IMR-90 (cell line): Measurements from ENCODE around the gene AGBL1. TPM values are rescaled to one million over a fixed set of nuclear protein-coding genes. Genes with fewer than 3 reads are reported as not detected.

Experiments used
- ATAC-seq: fragments of 200-7000 bp; cut with Tn5 transposase; 2 replicates; pipeline ENCODE4 v1.9.1; 2020; ENCODE audit warnings: low read depth, mild to moderate bottlenecking, moderate library complexity
- BruUV-seq: library from RNA; stranded (reverse); fragments of 400-500 nt; replicated peaks from 2 replicates; lab custom pipeline; 2021; lab: Mats Ljungman, UMichigan
- CTCF ChIA-PET: fragments of 300-600 bp; formaldehyde crosslinking; extraction: SDS; loops from one replicate; lab custom pipeline; 2021; ENCODE audit warnings: antibody characterized with exemption; lab: Yijun Ruan, JAX
- POLR2A ChIA-PET: fragments of 300-600 bp; sonication (Branson Sonifier 250); formaldehyde crosslinking; loops from one replicate; lab custom pipeline; 2022; ENCODE audit warnings: antibody characterized with exemption; ENCODE audit not compliant: unreplicated experiment; lab: Charles Lee
- DNase-seq: peaks from one replicate; pipeline ENCODE4 v3.0.0; 2013
- H2AFZ ChIP-seq: replicated peaks from 2 replicates; pipeline ENCODE3; 2013; ENCODE audit warnings: low read length, mild to moderate bottlenecking; ENCODE audit not compliant: poor library complexity
- H2AK5ac ChIP-seq: 2 replicates; pipeline ENCODE4 v1.6.1; 2013; ENCODE audit warnings: low read depth, low read length, inconsistent platforms
- H2AK9ac ChIP-seq: replicated peaks from 2 replicates; pipeline ENCODE3; 2013; ENCODE audit warnings: mild to moderate bottlenecking, low read depth, low read length, moderate library complexity; ENCODE audit not compliant: poor library complexity
- H2BK120ac ChIP-seq: 2 replicates; pipeline ENCODE4 v1.6.1; 2013; ENCODE audit warnings: low read depth, low read length, inconsistent platforms
- H2BK15ac ChIP-seq: 3 replicates; pipeline ENCODE4 v1.6.1; 2013; ENCODE audit warnings: low read depth, low read length, inconsistent platforms
- H2BK20ac ChIP-seq: 2 replicates; pipeline ENCODE4 v1.6.1; 2013; ENCODE audit warnings: low read depth, mild to moderate bottlenecking, inconsistent platforms, low read length, moderate library complexity
- H2BK5ac ChIP-seq: 2 replicates; pipeline ENCODE4 v1.6.1; 2013; ENCODE audit warnings: mild to moderate bottlenecking, low read depth, low read length, inconsistent platforms; ENCODE audit not compliant: poor library complexity, severe bottlenecking
- H3K14ac ChIP-seq: replicated peaks from 2 replicates; pipeline ENCODE4 v1.6.1; 2013; ENCODE audit warnings: low read depth, low read length, inconsistent platforms
- H3K18ac ChIP-seq: 2 replicates; pipeline ENCODE4 v1.6.1; 2013; ENCODE audit warnings: low read depth, low read length, control low read depth
- H3K23ac ChIP-seq: 2 replicates; pipeline ENCODE4 v1.6.1; 2013; ENCODE audit warnings: low read depth, low read length, inconsistent platforms
- H3K27ac ChIP-seq: 2 replicates; pipeline ENCODE4 v1.5.1; 2013; ENCODE audit warnings: mild to moderate bottlenecking, control low read depth, low read length; ENCODE audit not compliant: insufficient read depth
- H3K27me3 ChIP-seq: 2 replicates; pipeline ENCODE4 v1.6.1; 2013; ENCODE audit warnings: low read length; ENCODE audit not compliant: control insufficient read depth, insufficient read depth
- H3K36me3 ChIP-seq: 2 replicates; pipeline ENCODE4 v1.6.1; 2013; ENCODE audit warnings: low read length, mixed read lengths; ENCODE audit not compliant: control insufficient read depth, insufficient read depth
- H3K4ac ChIP-seq: 2 replicates; pipeline ENCODE4 v1.6.1; 2013; ENCODE audit warnings: low read depth, low read length, inconsistent platforms
- H3K4me1 ChIP-seq: 2 replicates; pipeline ENCODE4 v1.6.1; 2013; ENCODE audit warnings: low read length, mixed read lengths; ENCODE audit not compliant: control insufficient read depth, insufficient read depth
- H3K4me2 ChIP-seq: 2 replicates; pipeline ENCODE4 v1.6.1; 2013; ENCODE audit warnings: low read depth, mild to moderate bottlenecking, control low read depth, low read length, moderate library complexity
- H3K4me3 ChIP-seq: 2 replicates; pipeline ENCODE4 v1.5.1; 2013; ENCODE audit warnings: low read depth, mild to moderate bottlenecking, control low read depth, low read length, moderate library complexity; ENCODE audit not compliant: insufficient read depth
- H3K56ac ChIP-seq: 2 replicates; pipeline ENCODE4 v1.6.1; 2013; ENCODE audit warnings: low read length, inconsistent platforms; ENCODE audit not compliant: insufficient read depth; ENCODE audit errors: extremely low read depth
- H3K79me1 ChIP-seq, 2 experiments: 2 replicates each; pipeline ENCODE4 v1.6.1; 2013; ENCODE audit warnings: low read length in 2 of 2, inconsistent platforms in 1 of 2, low read depth in 1 of 2
- H3K9ac ChIP-seq: 2 replicates; pipeline ENCODE4 v1.6.1; 2013; ENCODE audit warnings: low read depth, low read length, control low read depth
- H3K9me1 ChIP-seq: 2 replicates; pipeline ENCODE4 v1.6.1; 2013; ENCODE audit warnings: low read length, inconsistent platforms; ENCODE audit not compliant: insufficient read depth
- H3K9me3 ChIP-seq: 2 replicates; pipeline ENCODE4 v1.6.1; 2013; ENCODE audit warnings: low read length; ENCODE audit not compliant: control insufficient read depth, insufficient read depth
- H4K20me1 ChIP-seq: 2 replicates; pipeline ENCODE4 v1.6.1; 2013; ENCODE audit warnings: low read length, inconsistent platforms; ENCODE audit not compliant: insufficient read depth
- H4K5ac ChIP-seq: 2 replicates; pipeline ENCODE4 v1.6.1; 2013; ENCODE audit warnings: mild to moderate bottlenecking, low read depth, low read length, control low read depth
- H4K8ac ChIP-seq, 2 experiments: 2 replicates each; pipeline ENCODE4 v1.6.1; 2013; ENCODE audit warnings: low read depth in 2 of 2, low read length in 2 of 2, control low read depth in 1 of 2, inconsistent platforms in 1 of 2
- H4K91ac ChIP-seq: 2 replicates; pipeline ENCODE4 v1.6.1; 2013; ENCODE audit warnings: low read depth, low read length, inconsistent platforms; ENCODE audit not compliant: insufficient read depth
- BHLHE40 ChIP-seq: fragments of 150-350 bp; IDR thresholded peaks from 2 replicates; pipeline ENCODE4 v1.6.1; 2016; ENCODE audit warnings: mild to moderate bottlenecking, low read depth, low read length
- CEBPB ChIP-seq: IDR thresholded peaks from 2 replicates; pipeline ENCODE4 v1.6.1; 2012; ENCODE audit warnings: low read depth, low read length, improper control_type of control experiment
- CHD1 ChIP-seq: IDR thresholded peaks from 2 replicates; pipeline ENCODE4 v1.6.1; 2012; ENCODE audit warnings: low read depth, low read length, improper control_type of control experiment
- CTCF ChIP-seq: conservative IDR thresholded peaks from 2 replicates; pipeline ENCODE4 v1.5.1; 2012; ENCODE audit warnings: mild to moderate bottlenecking, low read depth, low read length, improper control_type of control experiment
- FOS ChIP-seq: fragments of 150-350 bp; IDR thresholded peaks from 2 replicates; pipeline ENCODE4 v1.6.1; 2016; ENCODE audit warnings: low read depth, low read length
- MAFK ChIP-seq: IDR thresholded peaks from 2 replicates; pipeline ENCODE4 v1.6.1; 2012; ENCODE audit warnings: low read depth, low read length, improper control_type of control experiment
- MAZ ChIP-seq: IDR thresholded peaks from 2 replicates; pipeline ENCODE4 v1.6.1; 2012; ENCODE audit warnings: low read depth, mild to moderate bottlenecking, low read length, improper control_type of control experiment, moderate library complexity, borderline replicate concordance
- MXI1 ChIP-seq: IDR thresholded peaks from 2 replicates; pipeline ENCODE4 v1.6.1; 2012; ENCODE audit warnings: low read depth, mild to moderate bottlenecking, low read length, moderate library complexity, borderline replicate concordance
- NFE2L2 ChIP-seq: fragments of 150-350 bp; IDR thresholded peaks from 2 replicates; pipeline ENCODE4 v1.6.1; 2016; ENCODE audit warnings: low read depth, mild to moderate bottlenecking, low read length
- POLR2A ChIP-seq: IDR thresholded peaks from 2 replicates; pipeline ENCODE4 v1.6.1; 2012; ENCODE audit warnings: mild to moderate bottlenecking, low read depth, low read length
- RAD21 ChIP-seq: IDR thresholded peaks from 2 replicates; pipeline ENCODE4 v1.6.1; 2012; ENCODE audit warnings: low read length, improper control_type of control experiment
- RCOR1 ChIP-seq: IDR thresholded peaks from 2 replicates; pipeline ENCODE4 v1.6.1; 2012; ENCODE audit warnings: mild to moderate bottlenecking, low read length, improper control_type of control experiment; ENCODE audit not compliant: insufficient replicate concordance
- RFX5 ChIP-seq: IDR thresholded peaks from 2 replicates; pipeline ENCODE4 v1.8.0; 2012; ENCODE audit warnings: low read depth, mild to moderate bottlenecking, low read length, moderate library complexity
- SMC3 ChIP-seq: fragments of 150-350 bp; IDR thresholded peaks from 2 replicates; pipeline ENCODE4 v1.6.1; 2016; ENCODE audit warnings: low read depth, mild to moderate bottlenecking, antibody characterized with exemption, low read length, moderate library complexity
- USF2 ChIP-seq: fragments of 150-350 bp; IDR thresholded peaks from 2 replicates; pipeline ENCODE4 v1.6.1; 2017; ENCODE audit warnings: mild to moderate bottlenecking, antibody characterized with exemption, low read length, low read depth
- WGBS, 2 experiments: methylation state at CpG; one replicate each; pipeline versions ENCODE4 v1.1.5 to v1.1.7; 2013; ENCODE audit warnings: missing lambda C conversion rate in 2 of 2; ENCODE audit not compliant: insufficient read length in 1 of 2; ENCODE audit errors: extremely low coverage in 2 of 2; 5-methylcytosine and 5-hydroxymethylcytosine counted together
- dilution Hi-C: fragments of 300-500 bp; cut with HindIII; formaldehyde crosslinking; loops from one replicate; pipeline ENCODE4 v1.14.3; 2018; ENCODE audit warnings: low sequenced_read_pairs; ENCODE audit not compliant: unreplicated experiment
- in situ Hi-C: fragments of 300-500 bp; cut with MboI; formaldehyde crosslinking; loops from 3 replicates; pipeline ENCODE4 v1.14.3; 2019; ENCODE audit warnings: low sequenced_read_pairs, inconsistent platforms, mixed read lengths
- intact Hi-C: fragments of 100-400 bp; cut with micrococcal nuclease; formaldehyde crosslinking; loops from 2 replicates; pipeline ENCODE4 v1.10.0; 2022
- polyA plus RNA-seq, 3 experiments: library from polyadenylated mRNA; depleted of rRNA; stranded (reverse); fragments of >200 nt; gene quantifications; 2 replicates each; pipeline ENCODE4 v1.2.3, GENCODE V29; 2012; ENCODE audit warnings: low replicate concordance in 1 of 3
- total RNA-seq: library from RNA; depleted of rRNA; stranded (reverse); fragments of >200 nt; gene quantifications from 2 replicates; pipeline ENCODE4 v1.2.3, GENCODE V29; 2012
- TF ChIP-seq, protein P1 (sequence below): fragments of 150-350 bp; IDR thresholded peaks from 2 replicates; pipeline ENCODE4 v1.6.1; 2016; ENCODE audit warnings: low read depth, mild to moderate bottlenecking, low read length, moderate library complexity, borderline replicate concordance

The AGBL1 gene
- total and polyA plus RNA-seq, 2 of the 4 experiments (the other 2 are of a cell fraction), result not detected

GRCh38 chr15:86073281-86073680, 6.4 kb upstream of the AGBL1 start:
- H3K14ac ChIP-seq, result no peak overlapping the region
- no peak for ATAC-seq
- in situ Hi-C loops, result no loop called here
- ChIA-PET CTCF (no interaction called here), POLR2A (no interaction called here)
- no peak overlapping the region for H2AFZ ChIP-seq
- H2BK15ac ChIP-seq, result no peak overlapping the region
- BruUV-seq, result no TSS peak
- intact Hi-C loops, result no loop called here
- no peak overlapping the region for H3K9ac ChIP-seq
- no peak overlapping the region for H2BK5ac ChIP-seq
- no peaks in the 10 kb centered on the region for H3K27me3 ChIP-seq
- WGBS, 2 experiments, result no CpG with 5 or more reads among the region's 1 CpG
- H4K20me1 ChIP-seq, result no peaks in the 10 kb centered on the region
- no peak overlapping the region for H4K91ac ChIP-seq
- no peak overlapping the region for H3K4ac ChIP-seq
- H4K8ac ChIP-seq, result no peak overlapping the region
- no peaks in the 10 kb centered on the region for H3K36me3 ChIP-seq
- H2BK120ac ChIP-seq, result no peak overlapping the region
- H2AK9ac ChIP-seq, result no peak overlapping the region
- no peaks in the 10 kb centered on the region for H3K4me1 ChIP-seq
- H3K27ac ChIP-seq, result no peak overlapping the region
- H3K9me3 ChIP-seq, result peaks cover 12% of the 10 kb centered on the region
- no peak overlapping the region for H3K4me2 ChIP-seq
- dilution Hi-C loops, result no loop called here
- H3K79me1 ChIP-seq, result no peaks in the 10 kb centered on the region
- no peak overlapping the region for H3K56ac ChIP-seq
- TF ChIP-seq FOS (no peak), POLR2A (no peak), RFX5 (no peak), CTCF (no peak), SMC3 (no peak), MXI1 (no peak), BHLHE40 (no peak), NFE2L2 (no peak), MAFK (no peak), RCOR1 (no peak), USF2 (no peak), CHD1 (no peak), MAZ (no peak), CEBPB (no peak), RAD21 (no peak)
- TF ChIP-seq, protein P1, sequence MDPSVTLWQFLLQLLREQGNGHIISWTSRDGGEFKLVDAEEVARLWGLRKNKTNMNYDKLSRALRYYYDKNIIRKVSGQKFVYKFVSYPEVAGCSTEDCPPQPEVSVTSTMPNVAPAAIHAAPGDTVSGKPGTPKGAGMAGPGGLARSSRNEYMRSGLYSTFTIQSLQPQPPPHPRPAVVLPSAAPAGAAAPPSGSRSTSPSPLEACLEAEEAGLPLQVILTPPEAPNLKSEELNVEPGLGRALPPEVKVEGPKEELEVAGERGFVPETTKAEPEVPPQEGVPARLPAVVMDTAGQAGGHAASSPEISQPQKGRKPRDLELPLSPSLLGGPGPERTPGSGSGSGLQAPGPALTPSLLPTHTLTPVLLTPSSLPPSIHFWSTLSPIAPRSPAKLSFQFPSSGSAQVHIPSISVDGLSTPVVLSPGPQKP, result no peak
- no peak overlapping the region for H3K4me3 ChIP-seq
- no peaks in the 10 kb centered on the region for H3K9me1 ChIP-seq
- H4K5ac ChIP-seq, result no peak overlapping the region
- H3K18ac ChIP-seq, result no peak overlapping the region
- H2AK5ac ChIP-seq, result no peak overlapping the region
- H2BK20ac ChIP-seq, result no peak overlapping the region
- no peak for DNase-seq
- no peak overlapping the region for H3K23ac ChIP-seq
